H9 (cell line): ENCODE measurements around the gene ANAPC13. TPM values are rescaled to one million over a fixed set of nuclear protein-coding genes. Genes with fewer than 3 reads are reported as not detected.

ENCODE experiments used
- DNase-seq: peaks from one replicate; pipeline ENCODE4 v3.0.0-alpha.2; 2017
- H2AFZ ChIP-seq: one replicate; pipeline ENCODE4 v1.6.1; 2013; ENCODE audit warnings: mild to moderate bottlenecking, low read length, control low read depth, moderate library complexity
- H2AK5ac ChIP-seq: 2 replicates; pipeline ENCODE4 v1.6.1; 2013; ENCODE audit warnings: low read length, control low read depth, mixed read lengths; ENCODE audit not compliant: insufficient read length
- H2BK120ac ChIP-seq: one replicate; pipeline ENCODE4 v1.6.1; 2013; ENCODE audit warnings: low read depth, mild to moderate bottlenecking, low read length, control low read depth, inconsistent platforms; ENCODE audit not compliant: poor library complexity, severe bottlenecking
- H2BK12ac ChIP-seq: 2 replicates; pipeline ENCODE4 v1.6.1; 2013; ENCODE audit warnings: low read length, control low read depth, mixed read lengths, low read depth; ENCODE audit not compliant: insufficient read length
- H2BK15ac ChIP-seq: 2 replicates; pipeline ENCODE4 v1.6.1; 2013; ENCODE audit warnings: low read depth, low read length, control low read depth
- H2BK20ac ChIP-seq: one replicate; pipeline ENCODE4 v1.6.1; 2013; ENCODE audit warnings: low read depth, mild to moderate bottlenecking, low read length, control low read depth, inconsistent platforms; ENCODE audit not compliant: poor library complexity, severe bottlenecking
- H2BK5ac ChIP-seq: 2 replicates; pipeline ENCODE4 v1.6.1; 2013; ENCODE audit warnings: low read length, control low read depth, mixed read lengths; ENCODE audit not compliant: insufficient read length
- H3K14ac ChIP-seq: 2 replicates; pipeline ENCODE4 v1.6.1; 2013; ENCODE audit warnings: low read length, control low read depth; ENCODE audit not compliant: insufficient read depth
- H3K18ac ChIP-seq: 2 replicates; pipeline ENCODE4 v1.6.1; 2013; ENCODE audit warnings: low read depth, mild to moderate bottlenecking, mixed read lengths, low read length, control low read depth; ENCODE audit not compliant: insufficient read length
- H3K23ac ChIP-seq: 2 replicates; pipeline ENCODE4 v1.6.1; 2013; ENCODE audit warnings: low read length, control low read depth, mixed read lengths, low read depth; ENCODE audit not compliant: insufficient read length
- H3K23me2 ChIP-seq: 2 replicates; pipeline ENCODE4 v1.6.1; 2013; ENCODE audit warnings: low read depth, mild to moderate bottlenecking, mixed read lengths, low read length, control low read depth; ENCODE audit not compliant: insufficient read length, poor library complexity, severe bottlenecking
- H3K27ac ChIP-seq: 2 replicates; pipeline ENCODE4 v1.5.1; 2013; ENCODE audit warnings: low read length, control low read depth, mixed read lengths, low read depth; ENCODE audit not compliant: insufficient read length
- H3K27me3 ChIP-seq: 2 replicates; pipeline ENCODE4 v1.6.1; 2013; ENCODE audit warnings: low read length, control low read depth, inconsistent platforms; ENCODE audit not compliant: insufficient read depth
- H3K4ac ChIP-seq: 2 replicates; pipeline ENCODE4 v1.6.1; 2013; ENCODE audit warnings: low read depth, mild to moderate bottlenecking, control low read depth, inconsistent platforms, low read length, moderate library complexity
- H3K4me1 ChIP-seq: 2 replicates; pipeline ENCODE4 v1.6.1; 2013; ENCODE audit warnings: low read length, control low read depth, inconsistent platforms; ENCODE audit not compliant: insufficient read depth
- H3K4me2 ChIP-seq: 2 replicates; pipeline ENCODE4 v1.6.1; 2013; ENCODE audit warnings: low read length, control low read depth, mixed read lengths; ENCODE audit not compliant: insufficient read length, insufficient read depth
- H3K56ac ChIP-seq: 2 replicates; pipeline ENCODE4 v1.6.1; 2013; ENCODE audit warnings: low read depth, mild to moderate bottlenecking, mixed read lengths, low read length, control low read depth; ENCODE audit not compliant: insufficient read length
- H3K79me1 ChIP-seq: 2 replicates; pipeline ENCODE4 v1.6.1; 2013; ENCODE audit warnings: low read depth, mild to moderate bottlenecking, moderate library complexity, low read length, control low read depth, inconsistent platforms; ENCODE audit not compliant: insufficient read depth, poor library complexity, severe bottlenecking
- H3K79me2 ChIP-seq: 2 replicates; pipeline ENCODE4 v1.6.1; 2013; ENCODE audit warnings: low read length, control low read depth, inconsistent platforms; ENCODE audit not compliant: insufficient read depth
- H3K9ac ChIP-seq: 2 replicates; pipeline ENCODE4 v1.6.1; 2013; ENCODE audit warnings: low read length, control low read depth, mixed read lengths; ENCODE audit not compliant: insufficient read length; ENCODE audit errors: extremely low read depth
- H3K9me3 ChIP-seq: one replicate; pipeline ENCODE4 v1.6.1; 2013; ENCODE audit warnings: low read depth, low read length, inconsistent platforms; ENCODE audit not compliant: control insufficient read depth
- H3T11ph ChIP-seq: one replicate; pipeline ENCODE4 v1.6.1; 2013; ENCODE audit warnings: mild to moderate bottlenecking, low read length, control low read depth, inconsistent platforms
- H4K20me1 ChIP-seq: one replicate; pipeline ENCODE4 v1.6.1; 2013; ENCODE audit not compliant: control insufficient read depth, insufficient read length, insufficient read depth
- H4K5ac ChIP-seq: 2 replicates; pipeline ENCODE4 v1.6.1; 2013; ENCODE audit warnings: low read depth, mild to moderate bottlenecking, mixed read lengths, low read length, control low read depth; ENCODE audit not compliant: insufficient read length
- H4K8ac ChIP-seq: replicated peaks from 2 replicates; pipeline ENCODE4 v1.6.1; 2013; ENCODE audit warnings: low read length, control low read depth, mixed read lengths, low read depth; ENCODE audit not compliant: insufficient read length
- H4K91ac ChIP-seq: 2 replicates; pipeline ENCODE4 v1.6.1; 2013; ENCODE audit warnings: low read depth, mild to moderate bottlenecking, moderate library complexity, mixed read lengths, low read length, control low read depth; ENCODE audit not compliant: insufficient read length
- H3K27ac Mint-ChIP-seq, 3 experiments: 2 replicates in 2 of 3; 3 replicates in 1 of 3; pipeline ENCODE4 v1.8.0; 2020 to 2021; ENCODE audit warnings: mixed read lengths in 3 of 3, mild to moderate bottlenecking in 1 of 3, moderate library complexity in 1 of 3
- H3K27me3 Mint-ChIP-seq: 2 replicates; pipeline ENCODE4 v1.8.0; 2021; ENCODE audit warnings: low read depth, mild to moderate bottlenecking, moderate library complexity, mixed read lengths
- H3K36me3 Mint-ChIP-seq, 3 experiments: 2 replicates in 2 of 3; 3 replicates in 1 of 3; pipeline ENCODE4 v1.8.0; 2020 to 2021; ENCODE audit warnings: low read depth in 3 of 3, mixed read lengths in 3 of 3; ENCODE audit not compliant: insufficient read depth in 1 of 3
- H3K4me1 Mint-ChIP-seq, 2 experiments: 2 replicates each; pipeline ENCODE4 v1.8.0; 2020; ENCODE audit warnings: mixed read lengths in 2 of 2
- H3K4me3 Mint-ChIP-seq, 2 experiments: 2 replicates in 1 of 2; 3 replicates in 1 of 2; pipeline ENCODE4 v1.8.0; 2020 to 2021; ENCODE audit warnings: mild to moderate bottlenecking in 2 of 2, mixed read lengths in 2 of 2, moderate library complexity in 1 of 2
- H3K9me3 Mint-ChIP-seq, 2 experiments: 2 replicates in 1 of 2; 3 replicates in 1 of 2; pipeline ENCODE4 v1.8.0; 2020; ENCODE audit warnings: mild to moderate bottlenecking in 2 of 2, mixed read lengths in 2 of 2, moderate library complexity in 1 of 2
- WGBS: extraction: QIAGEN DNeasy Blood & Tissue Kit; methylation state at CpG from one replicate; pipeline ENCODE4 v1.1.7; 2013; ENCODE audit warnings: missing lambda C conversion rate, low lambda C conversion rate, mixed read lengths; ENCODE audit not compliant: insufficient read length; ENCODE audit errors: extremely low coverage; 5-methylcytosine and 5-hydroxymethylcytosine counted together
- total RNA-seq: library from RNA; stranded (reverse); gene quantifications from 2 replicates; pipeline ENCODE4 v1.2.1, GENCODE V29; 2021
- TF ChIP-seq, protein P1 (sequence below): fragments of 200-600 bp; sonication (generic); conservative IDR thresholded peaks from 3 replicates; pipeline ENCODE4 v1.8.0; 2021; ENCODE audit warnings: antibody characterized with exemption, mild to moderate bottlenecking

Gene ANAPC13
- total RNA-seq, 1 experiment from 2014 or later, result 42.8 TPM

DNA sequence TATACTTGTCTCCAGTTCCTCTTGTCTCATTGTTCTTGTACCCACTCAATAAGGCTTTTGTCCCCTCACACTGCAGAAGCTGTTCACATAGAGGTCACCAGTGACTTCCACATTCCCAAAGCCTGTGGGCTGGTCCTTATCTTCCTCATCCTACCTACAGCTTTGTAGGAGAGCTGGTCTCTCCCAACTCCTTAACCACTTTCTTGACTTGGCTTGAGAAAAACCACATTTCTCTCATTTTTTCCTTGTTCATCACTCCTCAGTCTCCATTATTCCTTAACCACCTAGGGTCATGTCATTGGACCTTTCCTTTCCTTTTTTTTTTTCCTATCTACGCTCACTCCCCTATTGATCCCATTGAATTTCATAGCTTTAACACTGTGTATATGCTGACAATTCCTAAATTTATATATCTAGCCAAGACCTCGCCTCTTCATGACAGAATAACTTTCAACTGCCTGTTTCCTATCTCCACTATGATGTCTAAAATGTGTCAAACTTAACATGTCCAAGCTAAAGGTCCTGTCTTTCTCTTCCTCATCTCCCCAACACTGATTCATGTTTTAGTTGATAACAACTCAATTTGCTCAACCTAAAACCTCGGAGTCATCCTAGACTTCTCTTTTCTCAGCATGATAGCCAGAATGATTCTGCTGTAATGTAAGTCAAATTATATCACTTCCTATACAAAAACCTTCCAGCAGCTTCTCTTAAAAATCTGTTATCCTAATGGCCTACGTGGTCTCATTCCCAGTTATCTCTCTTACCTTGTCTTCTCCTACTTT, 49.6 kb upstream of the ANAPC13 start:
- no peak overlapping the region for H3K4me2 ChIP-seq
- H3K14ac ChIP-seq, result no peak overlapping the region
- no peaks in the 10 kb centered on the region for H3K79me1 ChIP-seq

More for the DNA sequence above, 49.6 kb upstream of the ANAPC13 start:
- no CpG with 5 or more reads among the region's 4 CpGs for WGBS
- Mint-ChIP-seq H3K36me3 (peaks cover 2 to 5% (median 5%) of the 10 kb centered on the region in 3 experiments; a peak in 3 of 7 replicates), H3K4me1 (no peaks in the 10 kb centered on the region), H3K9me3 (no peaks in the 10 kb centered on the region), H3K27me3 (no peaks in the 10 kb centered on the region), H3K4me3 (no peak overlapping the region), H3K27ac (no peak overlapping the region)
- Histone ChIP-seq H4K5ac (no peak overlapping the region), H4K20me1 (no peaks in the 10 kb centered on the region), H4K8ac (no peak overlapping the region), H3K23ac (no peak overlapping the region), H2BK15ac (no peak overlapping the region), H3K27me3 (no peaks in the 10 kb centered on the region), H3K23me2 (no peaks in the 10 kb centered on the region), H3K56ac (no peak overlapping the region), H2BK20ac (no peak overlapping the region), H4K91ac (no peak overlapping the region), H2AK5ac (no peak overlapping the region), H3K27ac (no peak overlapping the region), H3K9ac (no peak overlapping the region), H2BK12ac (no peak overlapping the region), H3K4me1 (no peaks in the 10 kb centered on the region), H3K4ac (no peak overlapping the region), H2AFZ (no peak overlapping the region), H3K9me3 (no peaks in the 10 kb centered on the region), H3T11ph (no peak overlapping the region), H3K18ac (no peak overlapping the region), H2BK5ac (no peak overlapping the region), H2BK120ac (no peak overlapping the region), H3K79me2 (no peaks in the 10 kb centered on the region)
- TF ChIP-seq, protein P1, sequence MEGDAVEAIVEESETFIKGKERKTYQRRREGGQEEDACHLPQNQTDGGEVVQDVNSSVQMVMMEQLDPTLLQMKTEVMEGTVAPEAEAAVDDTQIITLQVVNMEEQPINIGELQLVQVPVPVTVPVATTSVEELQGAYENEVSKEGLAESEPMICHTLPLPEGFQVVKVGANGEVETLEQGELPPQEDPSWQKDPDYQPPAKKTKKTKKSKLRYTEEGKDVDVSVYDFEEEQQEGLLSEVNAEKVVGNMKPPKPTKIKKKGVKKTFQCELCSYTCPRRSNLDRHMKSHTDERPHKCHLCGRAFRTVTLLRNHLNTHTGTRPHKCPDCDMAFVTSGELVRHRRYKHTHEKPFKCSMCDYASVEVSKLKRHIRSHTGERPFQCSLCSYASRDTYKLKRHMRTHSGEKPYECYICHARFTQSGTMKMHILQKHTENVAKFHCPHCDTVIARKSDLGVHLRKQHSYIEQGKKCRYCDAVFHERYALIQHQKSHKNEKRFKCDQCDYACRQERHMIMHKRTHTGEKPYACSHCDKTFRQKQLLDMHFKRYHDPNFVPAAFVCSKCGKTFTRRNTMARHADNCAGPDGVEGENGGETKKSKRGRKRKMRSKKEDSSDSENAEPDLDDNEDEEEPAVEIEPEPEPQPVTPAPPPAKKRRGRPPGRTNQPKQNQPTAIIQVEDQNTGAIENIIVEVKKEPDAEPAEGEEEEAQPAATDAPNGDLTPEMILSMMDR, result no peak
- DNase-seq, result no peak
